Calu3 (cell line): ENCODE data around the gene RPL6. TPM values are rescaled to one million over a fixed set of nuclear protein-coding genes. Genes with fewer than 3 reads are reported as not detected.

Experiments
- BruUV-seq: library from RNA; stranded (reverse); fragments of 400-500 nt; replicated peaks from 2 replicates; lab custom pipeline; 2021; lab: Mats Ljungman, UMichigan
- CTCF ChIA-PET: fragments of 300-600 bp; sonication (Branson Sonifier 250); formaldehyde crosslinking; loops from one replicate; lab custom pipeline; 2022; ENCODE audit warnings: antibody characterized with exemption; lab: Charles Lee
- DNase-seq: peaks from one replicate; pipeline ENCODE4 v3.0.0; 2022
- H3K27ac Mint-ChIP-seq: one replicate; pipeline ENCODE4 v1.8.0; 2022; ENCODE audit warnings: mixed read lengths; ENCODE audit not compliant: unreplicated experiment
- H3K27me3 Mint-ChIP-seq: one replicate; pipeline ENCODE4 v1.8.0; 2022; ENCODE audit warnings: mixed read lengths; ENCODE audit not compliant: unreplicated experiment
- H3K36me3 Mint-ChIP-seq: one replicate; pipeline ENCODE4 v1.8.0; 2022; ENCODE audit warnings: mild to moderate bottlenecking, moderate library complexity, mixed read lengths; ENCODE audit not compliant: insufficient read depth, unreplicated experiment
- H3K4me1 Mint-ChIP-seq: one replicate; pipeline ENCODE4 v1.8.0; 2022; ENCODE audit warnings: mild to moderate bottlenecking, low read depth, mixed read lengths; ENCODE audit not compliant: unreplicated experiment
- H3K4me3 Mint-ChIP-seq: one replicate; pipeline ENCODE4 v1.8.0; 2022; ENCODE audit warnings: mild to moderate bottlenecking, low read depth, moderate library complexity, mixed read lengths; ENCODE audit not compliant: unreplicated experiment
- H3K9me3 Mint-ChIP-seq: one replicate; pipeline ENCODE4 v1.8.0; 2022; ENCODE audit warnings: low read depth, mixed read lengths; ENCODE audit not compliant: unreplicated experiment
- CTCF ChIP-seq: fragments of 200-600 bp; IDR thresholded peaks from one replicate; pipeline ENCODE4 v1.8.0; 2022; ENCODE audit warnings: antibody characterized with exemption; ENCODE audit not compliant: unreplicated experiment
- intact Hi-C: fragments of 100-400 bp; cut with micrococcal nuclease; formaldehyde crosslinking; loops from one replicate; pipeline ENCODE4 v1.10.0; 2022; ENCODE audit not compliant: unreplicated experiment
- total RNA-seq: library from RNA; stranded (reverse); gene quantifications from 2 replicates; pipeline ENCODE4 v1.2.3, GENCODE V29; 2022

RPL6 gene
- total RNA-seq, 1 experiment from 2014 or later, result 1,267 TPM

DNA sequence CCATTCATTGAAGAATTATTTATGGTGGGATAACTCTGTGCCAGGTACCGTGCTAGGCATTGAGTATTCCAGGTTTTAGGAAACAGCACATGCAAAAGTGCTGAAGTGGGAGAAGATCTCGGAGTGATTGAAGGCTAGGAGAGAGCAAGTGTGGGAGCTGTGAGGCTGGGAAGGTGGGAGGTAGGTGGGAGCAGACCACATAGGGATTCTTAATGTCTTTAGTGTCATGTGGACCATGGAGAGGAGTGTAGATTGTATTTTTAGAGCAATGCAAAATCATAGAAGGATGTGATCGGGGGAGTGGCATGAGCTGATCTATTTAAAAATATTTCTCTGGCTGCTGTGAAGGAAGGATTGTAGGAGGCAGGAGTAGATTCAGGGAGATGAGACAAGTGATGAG lies 14.7 kb upstream of the RPL6 start:
- H3K4me1 Mint-ChIP-seq, result peaks cover 27% of the 10 kb centered on the region
- H3K4me3 Mint-ChIP-seq, result no peak overlapping the region
- no peaks in the 10 kb centered on the region for H3K27me3 Mint-ChIP-seq
- intact Hi-C loops, result no loop called here
- no TSS peak for BruUV-seq
- TF ChIP-seq CTCF, result no peak
- no peak overlapping the region for H3K27ac Mint-ChIP-seq
- no peaks in the 10 kb centered on the region for H3K9me3 Mint-ChIP-seq
- no peak for DNase-seq
- peaks cover 27% of the 10 kb centered on the region for H3K36me3 Mint-ChIP-seq
- CTCF ChIA-PET, result interaction anchor here (0.7 kb wide), 1 partner anchor 173 kb away, joined by 8 read pairs; no protein-coding TSS in a partner anchor

DNA sequence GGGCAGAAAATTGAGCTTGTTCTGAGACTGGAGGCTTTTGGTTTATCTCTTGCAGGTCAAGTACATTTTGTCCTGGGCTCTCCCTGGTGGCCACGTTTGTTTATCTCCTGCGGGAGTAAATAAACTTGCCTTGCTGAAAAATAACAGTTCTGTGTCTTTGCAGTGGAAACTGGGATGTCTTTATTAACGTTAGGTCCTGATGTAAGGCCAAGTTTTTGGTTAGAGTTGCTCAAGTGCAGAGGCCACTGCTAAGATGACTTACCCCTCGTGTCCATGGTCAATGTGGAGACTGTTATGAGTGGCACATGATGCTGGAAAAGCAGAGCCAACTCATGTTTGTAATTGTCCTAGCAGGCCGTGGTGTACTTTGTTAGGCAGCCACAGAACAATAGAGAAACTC lies 13.1 kb upstream of the RPL6 start:
- intact Hi-C loops, result no loop called here
- no peaks in the 10 kb centered on the region for H3K9me3 Mint-ChIP-seq
- peaks cover 27% of the 10 kb centered on the region for H3K4me1 Mint-ChIP-seq
- H3K27ac Mint-ChIP-seq, result no peak overlapping the region
- no peak for TF ChIP-seq CTCF
- DNase-seq, result no peak
- CTCF ChIA-PET, result no interaction called here
- no TSS peak for BruUV-seq
- H3K36me3 Mint-ChIP-seq, result peaks cover 38% of the 10 kb centered on the region
- no peaks in the 10 kb centered on the region for H3K27me3 Mint-ChIP-seq
- H3K4me3 Mint-ChIP-seq, result no peak overlapping the region

- CTCF ChIA-PET, result no interaction called here
- Mint-ChIP-seq H3K4me3 (no peak overlapping the region), H3K27ac (no peak overlapping the region), H3K9me3 (no peaks in the 10 kb centered on the region), H3K27me3 (no peaks in the 10 kb centered on the region), H3K36me3 (peaks cover 36% of the 10 kb centered on the region), H3K4me1 (peaks cover 27% of the 10 kb centered on the region)
- intact Hi-C loops, result no loop called here
- no TSS peak for BruUV-seq
- no peak for DNase-seq
- no peak for TF ChIP-seq CTCF
Observed at GRCh38 chr12:112421363-112421762, 12.0 kb upstream of the RPL6 start.

DNA sequence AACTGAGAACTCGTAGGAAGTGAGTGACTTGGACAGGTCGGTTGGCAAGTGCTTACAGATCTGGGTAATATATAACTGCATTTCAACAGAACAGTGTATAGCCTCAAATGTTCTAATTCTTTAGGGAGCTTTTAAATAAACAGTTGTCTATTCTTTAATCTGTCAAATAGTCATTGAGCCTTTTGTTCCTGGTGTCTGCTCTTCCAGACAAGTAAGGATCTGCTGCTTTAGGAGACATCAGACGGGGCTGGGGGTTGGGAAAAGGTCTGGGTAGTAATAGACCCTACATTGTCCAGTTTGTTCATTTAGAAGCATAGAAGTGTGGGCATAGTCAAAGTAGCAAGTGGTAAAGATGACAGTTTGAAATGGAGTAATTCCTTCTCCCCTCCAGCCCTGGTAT lies 11.3 kb upstream of the RPL6 start:
- Mint-ChIP-seq H3K4me1 (peaks cover 27% of the 10 kb centered on the region), H3K4me3 (peak overlapping the region; percentile 100), H3K27me3 (no peaks in the 10 kb centered on the region), H3K9me3 (no peaks in the 10 kb centered on the region), H3K36me3 (peaks cover 35% of the 10 kb centered on the region), H3K27ac (peak overlapping the region; percentile 27)
- no peak for TF ChIP-seq CTCF
- intact Hi-C loops, result no loop called here
- CTCF ChIA-PET, result no interaction called here
- BruUV-seq, result no TSS peak
- DNase-seq, result no peak
